ENCODE results near the gene TNS3.

Gene TNS3

GRCh38 chr7:47484923-47485639 lies 96.8 kb downstream of the TNS3 start:
- peaks cover 4% of the 10 kb centered on the region for H3K9me3 ChIP-seq (ENCODE audit: low read length)
- no peak overlapping the region for H3K4me3 ChIP-seq (ENCODE audit: low read length)
- peaks cover 32% of the 10 kb centered on the region for H3K4me1 ChIP-seq (ENCODE audit: insufficient read depth, low read length)
- H3K27me3 ChIP-seq (ENCODE audit: insufficient read depth, low read length) = no peaks in the 10 kb centered on the region
- H2AFZ ChIP-seq (ENCODE audit: low read depth, low read length) = no peak overlapping the region
- H3K36me3 ChIP-seq (ENCODE audit: insufficient read depth, low read length) = no peaks in the 10 kb centered on the region

GRCh38 chr7:47484457-47484856 lies 97.5 kb downstream of the TNS3 start:
- H3K4me3 ChIP-seq (ENCODE audit: low read length) = no peak overlapping the region
- H3K36me3 ChIP-seq (ENCODE audit: insufficient read depth, low read length) = no peaks in the 10 kb centered on the region
- no peaks in the 10 kb centered on the region for H3K27me3 ChIP-seq (ENCODE audit: insufficient read depth, low read length)
- peaks cover 4% of the 10 kb centered on the region for H3K9me3 ChIP-seq (ENCODE audit: low read length)
- no peak overlapping the region for H2AFZ ChIP-seq (ENCODE audit: low read depth, low read length)
- H3K4me1 ChIP-seq (ENCODE audit: insufficient read depth, low read length) = peaks cover 37% of the 10 kb centered on the region

GRCh38 chr7:47483604-47484273 lies 98.2 kb downstream of the TNS3 start:
- no peak overlapping the region for H3K4me3 ChIP-seq (ENCODE audit: low read length)
- peaks cover 4% of the 10 kb centered on the region for H3K9me3 ChIP-seq (ENCODE audit: low read length)
- no peaks in the 10 kb centered on the region for H3K36me3 ChIP-seq (ENCODE audit: insufficient read depth, low read length)
- H3K27me3 ChIP-seq (ENCODE audit: insufficient read depth, low read length) = no peaks in the 10 kb centered on the region
- peaks cover 39% of the 10 kb centered on the region for H3K4me1 ChIP-seq (ENCODE audit: insufficient read depth, low read length)
- no peak overlapping the region for H2AFZ ChIP-seq (ENCODE audit: low read depth, low read length)

GRCh38 chr7:47482013-47482875 lies 99.7 kb downstream of the TNS3 start:
- no peaks in the 10 kb centered on the region for H3K27me3 ChIP-seq (ENCODE audit: insufficient read depth, low read length)
- H3K9me3 ChIP-seq (ENCODE audit: low read length) = peaks cover 4% of the 10 kb centered on the region
- peaks cover 38% of the 10 kb centered on the region for H3K4me1 ChIP-seq (ENCODE audit: insufficient read depth, low read length)
- no peaks in the 10 kb centered on the region for H3K36me3 ChIP-seq (ENCODE audit: insufficient read depth, low read length)
- H2AFZ ChIP-seq (ENCODE audit: low read depth, low read length) = no peak overlapping the region
- no peak overlapping the region for H3K4me3 ChIP-seq (ENCODE audit: low read length)

GRCh38 chr7:47481541-47482012 lies 100.3 kb downstream of the TNS3 start:
- Histone ChIP-seq H3K9me3 (ENCODE audit: low read length) (peaks cover 4% of the 10 kb centered on the region), H3K4me1 (ENCODE audit: insufficient read depth, low read length) (peaks cover 38% of the 10 kb centered on the region), H3K4me3 (ENCODE audit: low read length) (no peak overlapping the region), H3K36me3 (ENCODE audit: insufficient read depth, low read length) (no peaks in the 10 kb centered on the region), H3K27me3 (ENCODE audit: insufficient read depth, low read length) (no peaks in the 10 kb centered on the region), H2AFZ (ENCODE audit: low read depth, low read length) (no peak overlapping the region)

GRCh38 chr7:47480576-47481538 lies 101.1 kb downstream of the TNS3 start:
- Histone ChIP-seq H3K4me1 (ENCODE audit: insufficient read depth, low read length) (peaks cover 38% of the 10 kb centered on the region), H3K36me3 (ENCODE audit: insufficient read depth, low read length) (no peaks in the 10 kb centered on the region)

GRCh38 chr7:47479821-47480575 lies 101.9 kb downstream of the TNS3 start:
- H3K4me1 ChIP-seq (ENCODE audit: insufficient read depth, low read length) = peaks cover 38% of the 10 kb centered on the region
- H3K4me3 ChIP-seq (ENCODE audit: low read length) = no peak overlapping the region
- H3K9me3 ChIP-seq (ENCODE audit: low read length) = peaks cover 4% of the 10 kb centered on the region
- no peak overlapping the region for H2AFZ ChIP-seq (ENCODE audit: low read depth, low read length)
- H3K27me3 ChIP-seq (ENCODE audit: insufficient read depth, low read length) = no peaks in the 10 kb centered on the region
- H3K36me3 ChIP-seq (ENCODE audit: insufficient read depth, low read length) = no peaks in the 10 kb centered on the region

More at GRCh38 chr7:47480576-47481538, 101.1 kb downstream of the TNS3 start:
- Histone ChIP-seq H3K27me3 (ENCODE audit: insufficient read depth, low read length) (no peaks in the 10 kb centered on the region), H2AFZ (ENCODE audit: low read depth, low read length) (no peak overlapping the region), H3K9me3 (ENCODE audit: low read length) (peaks cover 4% of the 10 kb centered on the region), H3K4me3 (ENCODE audit: low read length) (no peak overlapping the region)

- Histone ChIP-seq H3K4me1 (ENCODE audit: insufficient read depth, low read length) (peaks cover 38% of the 10 kb centered on the region), H3K36me3 (ENCODE audit: insufficient read depth, low read length) (no peaks in the 10 kb centered on the region), H3K9me3 (ENCODE audit: low read length) (no peaks in the 10 kb centered on the region), H3K27me3 (ENCODE audit: insufficient read depth, low read length) (no peaks in the 10 kb centered on the region), H3K4me3 (ENCODE audit: low read length) (no peak overlapping the region), H2AFZ (ENCODE audit: low read depth, low read length) (no peak overlapping the region)
Measured at GRCh38 chr7:47478926-47479711, 102.8 kb downstream of the TNS3 start.

GRCh38 chr7:47478017-47478344 lies 103.9 kb downstream of the TNS3 start:
- H3K4me3 ChIP-seq (ENCODE audit: low read length) = no peak overlapping the region

GRCh38 chr7:47477191-47478016 lies 104.5 kb downstream of the TNS3 start:
- no peak overlapping the region for H3K4me3 ChIP-seq (ENCODE audit: low read length)
- no peaks in the 10 kb centered on the region for H3K36me3 ChIP-seq (ENCODE audit: insufficient read depth, low read length)
- no peak overlapping the region for H2AFZ ChIP-seq (ENCODE audit: low read depth, low read length)
- H3K9me3 ChIP-seq (ENCODE audit: low read length) = no peaks in the 10 kb centered on the region
- no peaks in the 10 kb centered on the region for H3K27me3 ChIP-seq (ENCODE audit: insufficient read depth, low read length)
- peaks cover 34% of the 10 kb centered on the region for H3K4me1 ChIP-seq (ENCODE audit: insufficient read depth, low read length)

More at GRCh38 chr7:47478017-47478344, 103.9 kb downstream of the TNS3 start:
- Histone ChIP-seq H2AFZ (ENCODE audit: low read depth, low read length) (no peak overlapping the region), H3K36me3 (ENCODE audit: insufficient read depth, low read length) (no peaks in the 10 kb centered on the region), H3K9me3 (ENCODE audit: low read length) (no peaks in the 10 kb centered on the region), H3K27me3 (ENCODE audit: insufficient read depth, low read length) (no peaks in the 10 kb centered on the region), H3K4me1 (ENCODE audit: insufficient read depth, low read length) (peaks cover 38% of the 10 kb centered on the region)

GRCh38 chr7:47475880-47476227 lies 106.1 kb downstream of the TNS3 start:
- Histone ChIP-seq H3K36me3 (ENCODE audit: insufficient read depth, low read length) (no peaks in the 10 kb centered on the region), H3K4me3 (ENCODE audit: low read length) (no peak overlapping the region), H2AFZ (ENCODE audit: low read depth, low read length) (no peak overlapping the region), H3K27me3 (ENCODE audit: insufficient read depth, low read length) (no peaks in the 10 kb centered on the region), H3K9me3 (ENCODE audit: low read length) (no peaks in the 10 kb centered on the region), H3K4me1 (ENCODE audit: insufficient read depth, low read length) (peaks cover 18% of the 10 kb centered on the region)
